GM18502 (cell line): ENCODE data around the gene PLK3.

Source experiments
- ATAC-seq: cut with Tn5 transposase; IDR thresholded peaks from one replicate; pipeline ENCODE4 v1.9.1; 2021; ENCODE audit warnings: mild to moderate bottlenecking; ENCODE audit not compliant: unreplicated experiment, poor library complexity

PLK3 gene

GRCh38 chr1:44849575-44850132 is 49.5 kb downstream of the PLK3 start:
- no peak for ATAC-seq

- no peak for ATAC-seq
Observed at GRCh38 chr1:44851308-44851707, 51.1 kb downstream of the PLK3 start.

- ATAC-seq = no peak
Observed at GRCh38 chr1:44853201-44853600, 53.0 kb downstream of the PLK3 start.

GRCh38 chr1:44854970-44855369 is 54.8 kb downstream of the PLK3 start:
- ATAC-seq = no peak
